ENCODE data around the gene RANBP3.

DNA sequence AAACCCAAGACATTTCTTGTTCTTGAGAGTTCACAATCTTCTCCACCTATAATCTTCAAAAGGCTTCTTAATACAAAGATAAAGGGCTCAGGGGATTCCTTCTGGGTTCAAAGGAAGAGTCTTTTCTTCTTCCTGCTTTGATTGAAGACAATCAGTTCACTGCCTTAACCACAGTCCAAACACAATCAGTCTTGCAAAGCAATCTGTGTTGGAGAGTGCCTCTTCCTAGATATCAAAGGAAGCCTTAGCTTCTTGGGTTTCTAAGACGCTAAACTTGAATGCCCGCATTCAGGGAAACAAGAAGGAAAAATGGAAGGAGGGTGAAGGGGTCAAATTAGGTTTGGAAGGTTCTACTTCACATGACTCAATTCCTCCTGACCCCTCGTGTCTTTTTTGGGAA lies 27.2 kb downstream of the RANBP3 start:
- TF ChIP-seq GATA3 (IDR thresholded peaks at IDR 0.05; ENCODE audit: low read depth, low read length) = no peak
- TF ChIP-seq GATA2 (IDR thresholded peaks at IDR 0.05; ENCODE audit: low read depth, low read length) = no peak

Data from SH-SY5Y (cell line).